Fibroblast of lung (primary cell): ENCODE data around the gene HBA1. TPM values are rescaled to one million over a fixed set of nuclear protein-coding genes. Genes with fewer than 3 reads are reported as not detected.
"Not testable (repeated sequence)": the region's sequence is repeated elsewhere in the genome, so short reads cannot be mapped to it uniquely, and the experiment has no call there.

Experiments
- DNase-seq, 2 donors: peaks; one replicate each; pipeline versions ENCODE4 v3.0.0 to v3.0.0-alpha.2; 2010; ENCODE audit warnings: low read depth in 2 of 2
- H2AFZ ChIP-seq: 2 replicates; pipeline ENCODE4 v1.5.1; 2012; ENCODE audit warnings: low read length, control low read depth, inconsistent platforms
- H3K27ac ChIP-seq: 2 replicates; pipeline ENCODE4 v1.5.1; 2011; ENCODE audit warnings: low read length, control low read depth; ENCODE audit not compliant: insufficient read depth
- H3K27me3 ChIP-seq: 2 replicates; pipeline ENCODE4 v1.5.1; 2011; ENCODE audit warnings: mild to moderate bottlenecking, low read length; ENCODE audit not compliant: control insufficient read depth, insufficient read depth
- H3K36me3 ChIP-seq: 2 replicates; pipeline ENCODE4 v1.5.1; 2011; ENCODE audit warnings: low read length; ENCODE audit not compliant: control insufficient read depth, insufficient read depth
- H3K4me1 ChIP-seq: 2 replicates; pipeline ENCODE4 v1.5.1; 2011; ENCODE audit warnings: low read length; ENCODE audit not compliant: control insufficient read depth, insufficient read depth; ENCODE audit errors: extremely low read depth
- H3K4me2 ChIP-seq: 2 replicates; pipeline ENCODE4 v1.5.1; 2011; ENCODE audit warnings: low read length, control low read depth; ENCODE audit not compliant: insufficient read depth; ENCODE audit errors: extremely low read depth
- H3K4me3 ChIP-seq, 4 experiments: fragments of 200-600 bp in 1 of 4; sonication (generic) in 1 of 4; replicated peaks in 1 of 4; 2 replicates each; pipeline ENCODE4 v1.5.1; 2011 to 2016; ENCODE audit warnings: low read length in 4 of 4, low read depth in 3 of 4, mild to moderate bottlenecking in 3 of 4, control low read depth in 2 of 4, inconsistent platforms in 1 of 4, mixed read lengths in 1 of 4; ENCODE audit not compliant: insufficient read depth in 1 of 4; ENCODE audit errors: control extremely low read depth in 1 of 4
- H3K79me2 ChIP-seq: 2 replicates; pipeline ENCODE4 v1.5.1; 2012; ENCODE audit warnings: mild to moderate bottlenecking, low read length, inconsistent platforms; ENCODE audit not compliant: control insufficient read depth, insufficient read depth
- H3K9ac ChIP-seq: 2 replicates; pipeline ENCODE4 v1.5.1; 2011; ENCODE audit warnings: mild to moderate bottlenecking, low read length, control low read depth; ENCODE audit not compliant: insufficient read depth
- H3K9me3 ChIP-seq: 2 replicates; pipeline ENCODE4 v1.5.1; 2012; ENCODE audit warnings: low read depth, low read length; ENCODE audit not compliant: control insufficient read depth, insufficient read depth
- H4K20me1 ChIP-seq: 2 replicates; pipeline ENCODE4 v1.5.1; 2011; ENCODE audit warnings: low read length; ENCODE audit not compliant: control insufficient read depth, insufficient read depth; ENCODE audit errors: extremely low read depth
- EZH2 ChIP-seq: IDR thresholded peaks from 2 replicates; pipeline ENCODE4 v1.5.1; 2012; ENCODE audit warnings: low read length, control low read depth, mild to moderate bottlenecking; ENCODE audit errors: missing control alignments
- polyA plus RNA-seq, 2 donors: library from polyadenylated mRNA; depleted of rRNA in 1 of 2; stranded (reverse) in 1 of 2; unstranded in 1 of 2; fragments of >200 nt; gene quantifications; 2 replicates each; pipeline ENCODE4 v1.2.1, GENCODE V29; 2011 to 2012; ENCODE audit warnings: missing spikeins in 1 of 2
- total RNA-seq: library from RNA; depleted of rRNA; stranded (reverse); fragments of >200 nt; gene quantifications from 2 replicates; pipeline ENCODE4 v1.2.1, GENCODE V29; 2014
- TF ChIP-seq, protein P1 (sequence below), 2 donors: IDR thresholded peaks in 1 of 2; conservative IDR thresholded peaks in 1 of 2; 1 replicate in 1 of 2; 2 replicates in 1 of 2; pipeline ENCODE4 v1.5.1; 2011 to 2012; ENCODE audit warnings: low read length in 2 of 2, control low read depth in 1 of 2, inconsistent platforms in 1 of 2, low read depth in 1 of 2, mild to moderate bottlenecking in 1 of 2

The HBA1 gene
- total and polyA plus RNA-seq, 2 donors (not counting 1 experiment from before 2014, with no cell fraction given): 0.69 TPM; not detected in 1

- H3K9ac ChIP-seq: peak overlapping the region; percentile 23
- H3K27ac ChIP-seq: no peak overlapping the region
- peak; percentile 26 to 52 for DNase-seq
- H3K4me3 ChIP-seq: peak overlapping the region; percentile 40 to 58 (median 54)
- TF ChIP-seq, protein P1, sequence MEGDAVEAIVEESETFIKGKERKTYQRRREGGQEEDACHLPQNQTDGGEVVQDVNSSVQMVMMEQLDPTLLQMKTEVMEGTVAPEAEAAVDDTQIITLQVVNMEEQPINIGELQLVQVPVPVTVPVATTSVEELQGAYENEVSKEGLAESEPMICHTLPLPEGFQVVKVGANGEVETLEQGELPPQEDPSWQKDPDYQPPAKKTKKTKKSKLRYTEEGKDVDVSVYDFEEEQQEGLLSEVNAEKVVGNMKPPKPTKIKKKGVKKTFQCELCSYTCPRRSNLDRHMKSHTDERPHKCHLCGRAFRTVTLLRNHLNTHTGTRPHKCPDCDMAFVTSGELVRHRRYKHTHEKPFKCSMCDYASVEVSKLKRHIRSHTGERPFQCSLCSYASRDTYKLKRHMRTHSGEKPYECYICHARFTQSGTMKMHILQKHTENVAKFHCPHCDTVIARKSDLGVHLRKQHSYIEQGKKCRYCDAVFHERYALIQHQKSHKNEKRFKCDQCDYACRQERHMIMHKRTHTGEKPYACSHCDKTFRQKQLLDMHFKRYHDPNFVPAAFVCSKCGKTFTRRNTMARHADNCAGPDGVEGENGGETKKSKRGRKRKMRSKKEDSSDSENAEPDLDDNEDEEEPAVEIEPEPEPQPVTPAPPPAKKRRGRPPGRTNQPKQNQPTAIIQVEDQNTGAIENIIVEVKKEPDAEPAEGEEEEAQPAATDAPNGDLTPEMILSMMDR (conservative IDR thresholded peaks at IDR 0.05 in 1 of 2, IDR thresholded peaks at IDR 0.05 in 1 of 2; ENCODE audit: low read depth in 1 of 2, low read length in 2 of 2): no peak
- TF ChIP-seq EZH2: no peak
- peak overlapping the region; percentile 85 for H3K4me2 ChIP-seq
- H3K9me3 ChIP-seq: no peaks in the 10 kb centered on the region
- H4K20me1 ChIP-seq: no peaks in the 10 kb centered on the region
- peak overlapping the region; percentile 57 for H2AFZ ChIP-seq
- no peaks in the 10 kb centered on the region for H3K36me3 ChIP-seq
- H3K27me3 ChIP-seq: peaks cover 9% of the 10 kb centered on the region
- peaks cover 4% of the 10 kb centered on the region for H3K4me1 ChIP-seq
- no peaks in the 10 kb centered on the region for H3K79me2 ChIP-seq
These were observed 22.1 kb upstream of the HBA1 start for GRCh38 chr16:154217-155030.

GRCh38 chr16:155031-155398, 21.5 kb upstream of the HBA1 start:
- Histone ChIP-seq H2AFZ (peak overlapping the region; percentile 57), H3K36me3 (no peaks in the 10 kb centered on the region), H3K4me1 (peaks cover 4% of the 10 kb centered on the region), H3K4me2 (peak overlapping the region; percentile 85), H4K20me1 (no peaks in the 10 kb centered on the region), H3K79me2 (no peaks in the 10 kb centered on the region), H3K9me3 (no peaks in the 10 kb centered on the region), H3K27ac (no peak overlapping the region), H3K9ac (no peak overlapping the region), H3K27me3 (peaks cover 9% of the 10 kb centered on the region), H3K4me3 (peak overlapping the region; percentile 40 to 58 (median 54))
- DNase-seq: no peak
- TF ChIP-seq, protein P1 (conservative IDR thresholded peaks at IDR 0.05 in 1 of 2, IDR thresholded peaks at IDR 0.05 in 1 of 2; ENCODE audit: low read depth in 1 of 2, low read length in 2 of 2): no peak
- no peak for TF ChIP-seq EZH2

DNA sequence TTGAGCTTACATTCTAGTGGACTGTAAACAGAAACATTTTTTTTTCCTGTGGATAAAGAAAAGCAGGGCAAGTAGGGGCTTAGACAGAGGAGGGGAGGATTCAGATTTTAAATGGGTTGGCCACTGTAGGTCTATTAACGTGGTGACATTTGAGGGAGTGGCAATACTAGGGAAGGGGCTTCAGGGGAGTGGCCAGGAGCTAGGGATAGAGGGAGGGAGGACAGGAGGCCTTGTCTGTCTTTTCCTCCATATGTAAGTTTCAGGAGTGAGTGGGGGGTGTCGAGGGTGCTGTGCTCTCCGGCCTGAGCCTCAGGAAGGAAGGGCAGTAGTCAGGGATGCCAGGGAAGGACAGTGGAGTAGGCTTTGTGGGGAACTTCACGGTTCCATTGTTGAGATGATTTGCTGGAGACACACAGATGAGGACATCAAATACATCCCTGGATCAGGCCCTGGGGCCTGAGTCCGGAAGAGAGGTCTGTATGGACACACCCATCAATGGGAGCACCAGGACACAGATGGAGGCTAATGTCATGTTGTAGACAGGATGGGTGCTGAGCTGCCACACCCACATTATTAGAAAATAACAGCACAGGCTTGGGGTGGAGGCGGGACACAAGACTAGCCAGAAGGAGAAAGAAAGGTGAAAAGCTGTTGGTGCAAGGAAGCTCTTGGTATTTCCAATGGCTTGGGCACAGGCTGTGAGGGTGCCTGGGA, 17.2 kb upstream of the HBA1 start:
- TF ChIP-seq EZH2: no peak
- TF ChIP-seq, protein P1 (conservative IDR thresholded peaks at IDR 0.05 in 1 of 2, IDR thresholded peaks at IDR 0.05 in 1 of 2; ENCODE audit: low read depth in 1 of 2, low read length in 2 of 2): no peak
- no peak overlapping the region for H3K27ac ChIP-seq
- H3K36me3 ChIP-seq: no peaks in the 10 kb centered on the region
- H3K4me3 ChIP-seq: no peak overlapping the region
- no peak for DNase-seq
- H4K20me1 ChIP-seq: no peaks in the 10 kb centered on the region
- no peak overlapping the region for H3K9ac ChIP-seq
- H2AFZ ChIP-seq: no peak overlapping the region
- H3K4me2 ChIP-seq: no peak overlapping the region
- no peaks in the 10 kb centered on the region for H3K9me3 ChIP-seq
- peaks cover 3% of the 10 kb centered on the region for H3K4me1 ChIP-seq
- H3K27me3 ChIP-seq: peaks cover 9% of the 10 kb centered on the region
- H3K79me2 ChIP-seq: no peaks in the 10 kb centered on the region

DNA sequence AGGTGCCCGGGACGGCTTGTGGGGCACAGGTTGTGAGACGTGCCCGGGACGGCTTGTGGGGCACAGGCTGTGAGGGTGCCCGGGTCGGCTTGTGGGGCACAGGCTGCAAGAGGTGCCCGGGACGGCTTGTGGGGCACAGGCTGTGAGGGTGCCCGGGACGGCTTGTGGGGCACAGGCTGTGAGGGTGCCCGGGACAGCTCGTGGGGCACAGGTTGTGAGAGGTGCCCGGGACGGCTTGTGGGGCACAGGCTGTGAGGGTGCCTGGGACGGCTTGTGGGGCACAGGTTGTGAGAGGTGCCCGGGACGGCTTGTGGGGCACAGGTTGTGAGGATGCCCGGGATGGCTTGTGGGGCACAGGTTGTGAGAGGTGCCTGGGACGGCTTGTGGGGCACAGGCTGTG, 16.2 kb upstream of the HBA1 start:
- DNase-seq, H3K4me3 ChIP-seq, H3K4me1 ChIP-seq: not testable (repeated sequence)

More for the DNA sequence above, 16.2 kb upstream of the HBA1 start:
- not testable (repeated sequence) for H3K4me2 ChIP-seq, H3K27ac ChIP-seq, H3K36me3 ChIP-seq, H3K9ac ChIP-seq, H3K9me3 ChIP-seq, H2AFZ ChIP-seq, H3K79me2 ChIP-seq, H4K20me1 ChIP-seq, H3K27me3 ChIP-seq
